SHP77 treated with DMSO at 0.1 percent for 48 hours (cell line): ENCODE measurements around the gene PAX8.

Experiments used
- DNase-seq: peaks from one replicate; lab custom pipeline; 2025; lab: John Stamatoyannopoulos, UW

PAX8 gene

DNA sequence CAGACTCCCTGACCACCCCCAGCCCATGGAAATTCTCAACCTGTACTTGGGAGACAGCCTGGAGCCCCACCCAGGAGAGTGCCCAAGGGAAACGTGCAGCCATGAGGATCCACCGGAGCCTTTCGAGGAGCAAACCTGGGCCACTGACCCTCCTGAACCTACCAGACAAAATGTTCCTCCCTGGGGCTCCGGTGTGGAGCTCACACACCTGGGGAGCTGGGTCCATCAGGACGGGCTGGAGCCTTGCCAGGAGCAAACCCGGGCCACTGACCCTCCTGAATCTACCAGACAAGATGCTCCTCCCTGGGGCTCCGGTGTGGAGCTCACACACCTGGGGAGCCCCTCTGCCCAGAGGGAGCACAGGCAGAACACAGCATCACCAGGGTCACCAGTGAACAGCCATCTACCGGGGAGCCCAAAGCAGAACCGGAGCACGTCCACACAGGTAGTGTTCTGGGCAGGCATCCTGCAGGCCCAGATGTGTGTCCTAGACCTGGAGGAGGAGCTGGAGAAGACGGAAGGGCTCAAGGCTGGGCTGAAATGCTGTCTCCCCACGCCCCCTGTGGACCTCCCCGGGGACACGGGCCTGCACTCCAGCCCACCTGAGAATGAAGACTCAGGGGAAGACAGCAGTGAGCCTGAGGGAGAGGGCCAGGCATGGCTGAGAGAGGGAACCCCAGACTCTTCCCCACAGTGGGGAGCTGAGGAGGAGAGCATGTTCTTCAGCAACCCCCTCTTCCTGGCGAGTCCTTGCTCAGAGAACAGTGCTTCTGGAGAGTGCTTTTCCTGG, 96.1 kb downstream of the PAX8 start:
- DNase-seq = no peak

DNA sequence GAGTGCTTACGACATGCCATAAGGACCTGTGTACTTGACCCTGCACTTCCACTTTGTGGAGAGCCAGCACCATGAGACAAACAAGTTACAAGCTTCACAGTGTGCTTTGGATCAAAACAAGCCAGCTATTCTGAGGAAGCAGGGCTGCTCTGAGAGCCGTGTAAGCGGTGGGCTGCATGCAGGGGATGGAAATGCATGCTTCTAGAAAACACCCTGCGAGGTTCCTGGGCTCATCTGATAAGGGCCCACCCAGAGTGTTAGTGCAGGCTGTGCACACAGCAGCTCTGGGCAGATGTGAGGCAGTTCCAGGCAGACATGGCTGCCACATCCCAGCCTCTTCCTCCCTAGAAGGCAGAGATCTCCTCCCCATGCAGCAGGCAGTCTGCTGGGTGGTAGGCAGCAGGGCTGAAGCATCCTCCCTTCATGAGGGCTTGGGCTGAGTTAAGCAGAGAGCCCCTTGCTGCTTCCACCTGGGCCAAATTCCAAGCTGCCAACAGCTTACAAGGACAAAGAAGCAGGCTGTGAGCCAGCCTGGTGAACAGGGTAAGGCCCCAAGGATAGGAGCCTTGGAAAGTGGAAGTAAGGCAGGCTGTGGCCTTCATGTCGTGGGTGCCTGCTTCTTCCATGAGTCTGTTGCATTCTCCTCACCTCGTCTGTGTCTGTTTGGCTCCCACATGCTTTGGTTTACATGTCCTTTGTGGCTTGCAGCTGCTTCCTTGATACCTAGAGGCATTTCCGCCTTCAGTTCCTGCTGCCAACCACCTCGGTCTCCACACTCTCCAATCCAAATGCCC, 97.3 kb downstream of the PAX8 start:
- DNase-seq = no peak

DNA sequence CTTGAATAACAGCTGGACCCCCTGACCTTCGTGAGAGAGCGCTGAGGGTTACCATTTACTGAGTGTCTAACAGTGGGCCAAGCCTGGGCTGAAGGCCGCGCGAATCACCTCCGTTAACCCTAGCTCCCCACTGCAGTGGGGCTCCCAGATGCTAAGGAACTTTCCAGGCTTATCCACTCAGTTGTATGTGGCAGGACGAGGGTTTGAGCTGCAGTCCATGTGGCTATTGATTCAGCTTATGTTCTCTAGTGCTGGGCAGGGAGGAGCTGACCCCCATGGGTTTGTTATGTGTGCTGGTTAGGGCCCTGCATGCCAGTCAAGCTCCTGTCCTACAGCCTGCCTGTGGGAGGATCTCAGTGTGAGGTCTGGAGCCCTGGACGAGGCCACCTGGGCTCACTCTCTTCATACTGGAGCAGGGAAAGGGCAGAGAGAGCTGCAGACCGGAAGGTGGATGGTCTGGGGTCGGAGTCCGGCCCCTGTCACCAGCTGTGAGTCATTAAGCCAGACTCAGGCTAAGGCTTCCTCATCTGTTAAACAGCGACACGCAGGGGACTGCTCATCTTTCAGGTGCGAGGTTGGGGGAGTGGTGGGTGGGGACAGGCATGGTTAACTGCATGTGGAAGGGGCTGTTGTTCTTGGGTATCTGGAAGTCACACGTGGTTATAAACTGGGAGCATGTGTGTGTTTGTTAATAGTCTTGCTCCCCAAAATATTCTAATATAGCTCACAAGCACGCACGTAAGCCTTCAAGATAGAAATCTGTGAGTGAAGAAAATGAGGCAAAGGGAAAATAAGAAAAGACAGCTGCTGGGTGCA, 98.4 kb downstream of the PAX8 start:
- DNase-seq = no peak

DNA sequence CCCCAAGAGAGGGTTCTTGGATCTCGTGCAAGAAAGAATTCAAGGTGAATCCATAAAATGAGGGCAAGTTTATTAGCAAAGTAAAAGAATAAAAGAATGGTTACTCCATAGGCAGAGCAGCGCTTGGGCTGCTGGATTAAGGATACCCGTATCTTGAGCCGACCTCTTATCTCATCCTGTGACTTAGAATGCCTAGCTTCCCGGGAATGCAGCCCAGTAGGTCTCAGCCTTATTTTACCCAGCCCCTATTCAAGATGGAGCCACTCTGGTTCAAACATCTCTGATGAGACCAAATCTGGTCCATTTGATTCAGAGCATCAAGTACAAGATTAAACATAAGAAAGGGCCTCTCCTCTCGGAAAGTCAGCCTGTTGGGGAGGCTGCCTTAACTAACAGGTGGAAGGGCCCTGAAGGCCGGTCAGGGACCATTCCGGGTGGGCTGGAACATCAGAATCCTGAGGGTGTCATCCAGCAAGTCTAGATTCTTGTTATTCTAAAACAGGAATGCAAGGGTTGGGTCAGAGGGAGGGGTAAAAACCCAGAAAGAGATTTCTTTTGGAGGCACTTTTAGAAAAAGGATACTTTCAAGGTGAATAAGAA, 99.2 kb downstream of the PAX8 start:
- no peak for DNase-seq

DNA sequence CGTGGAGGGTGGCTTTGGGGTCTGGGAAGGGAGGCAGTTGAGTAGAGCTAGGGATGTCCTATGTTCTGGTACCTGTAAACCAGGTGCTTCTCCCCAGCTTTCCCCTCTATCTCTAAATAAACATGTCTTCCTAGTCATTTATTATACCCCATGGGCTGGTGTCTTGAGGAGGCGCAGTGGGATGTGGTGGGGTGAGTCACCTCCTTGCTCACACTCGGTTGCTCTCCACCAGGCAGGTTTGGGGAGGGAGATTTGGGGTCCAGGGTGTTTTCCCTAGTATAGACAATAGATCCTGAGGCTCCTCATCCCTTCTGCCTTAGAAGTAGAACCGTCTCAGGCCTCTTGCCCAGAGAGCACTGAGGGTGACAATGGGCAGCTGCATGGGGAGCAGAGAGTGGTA, 99.8 kb downstream of the PAX8 start:
- no peak for DNase-seq

DNA sequence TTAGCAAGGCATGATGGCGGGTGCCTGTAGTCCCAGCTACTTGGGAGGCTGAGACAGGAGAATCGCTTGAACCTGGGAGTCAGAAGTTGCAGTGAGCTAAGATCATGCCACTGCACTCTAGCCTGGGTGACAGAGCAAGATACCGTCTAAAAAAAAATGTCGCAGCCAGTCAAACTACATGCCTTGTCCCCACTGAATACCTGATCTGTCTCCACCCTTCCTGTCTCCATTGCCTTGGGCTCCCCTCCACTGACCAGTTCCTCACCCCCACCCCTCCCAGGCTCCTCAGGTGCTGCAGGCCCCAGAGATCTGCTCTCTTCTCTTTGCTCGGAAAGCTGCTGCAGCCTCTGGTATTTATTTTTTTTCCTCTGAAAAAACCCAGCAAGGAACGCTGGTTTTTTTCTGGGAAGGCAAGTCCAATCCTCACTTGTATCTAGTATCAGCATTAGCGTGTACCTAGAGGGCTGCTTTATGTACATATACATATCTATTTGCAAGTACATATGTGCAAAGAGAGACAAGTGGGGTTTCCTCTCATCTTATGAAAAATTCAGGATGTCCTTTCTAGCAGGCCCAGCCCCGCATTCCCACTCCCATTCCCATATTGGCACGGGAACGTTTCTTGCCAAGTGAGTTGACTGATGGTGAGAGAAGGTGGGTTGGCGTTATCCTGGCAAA, 100.5 kb downstream of the PAX8 start:
- DNase-seq = no peak

DNA sequence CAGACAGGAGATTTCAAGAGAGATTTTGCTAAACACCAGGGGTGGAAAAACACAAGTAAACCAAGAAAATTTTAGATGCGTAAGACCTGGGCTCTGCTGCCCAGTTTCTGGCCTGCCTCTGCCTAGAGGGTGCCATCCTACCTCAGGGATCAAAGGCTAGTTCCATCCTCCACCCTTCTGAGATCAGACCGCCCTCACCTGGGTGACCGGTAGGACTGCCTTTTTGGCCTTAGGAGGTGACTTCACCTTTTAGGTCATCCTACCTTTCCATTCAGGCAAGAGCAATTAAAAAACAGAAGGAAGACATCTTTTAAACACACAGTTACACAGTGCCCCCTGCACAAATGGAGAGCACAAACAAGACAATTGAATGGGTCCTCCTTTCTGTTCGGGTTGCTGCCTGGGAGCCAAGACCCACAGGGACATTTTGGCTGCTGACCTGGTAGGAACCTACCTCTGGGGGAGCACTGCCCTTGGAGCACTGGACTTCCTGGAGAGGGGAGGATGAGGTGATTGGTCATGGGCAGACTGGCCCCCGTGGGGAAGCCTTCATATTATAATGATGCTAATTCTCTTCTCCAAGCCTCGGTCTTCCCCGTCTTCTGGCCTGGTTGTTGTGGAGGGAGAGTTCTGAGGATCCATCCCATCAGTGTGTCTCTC, 101.9 kb downstream of the PAX8 start:
- no peak for DNase-seq

DNA sequence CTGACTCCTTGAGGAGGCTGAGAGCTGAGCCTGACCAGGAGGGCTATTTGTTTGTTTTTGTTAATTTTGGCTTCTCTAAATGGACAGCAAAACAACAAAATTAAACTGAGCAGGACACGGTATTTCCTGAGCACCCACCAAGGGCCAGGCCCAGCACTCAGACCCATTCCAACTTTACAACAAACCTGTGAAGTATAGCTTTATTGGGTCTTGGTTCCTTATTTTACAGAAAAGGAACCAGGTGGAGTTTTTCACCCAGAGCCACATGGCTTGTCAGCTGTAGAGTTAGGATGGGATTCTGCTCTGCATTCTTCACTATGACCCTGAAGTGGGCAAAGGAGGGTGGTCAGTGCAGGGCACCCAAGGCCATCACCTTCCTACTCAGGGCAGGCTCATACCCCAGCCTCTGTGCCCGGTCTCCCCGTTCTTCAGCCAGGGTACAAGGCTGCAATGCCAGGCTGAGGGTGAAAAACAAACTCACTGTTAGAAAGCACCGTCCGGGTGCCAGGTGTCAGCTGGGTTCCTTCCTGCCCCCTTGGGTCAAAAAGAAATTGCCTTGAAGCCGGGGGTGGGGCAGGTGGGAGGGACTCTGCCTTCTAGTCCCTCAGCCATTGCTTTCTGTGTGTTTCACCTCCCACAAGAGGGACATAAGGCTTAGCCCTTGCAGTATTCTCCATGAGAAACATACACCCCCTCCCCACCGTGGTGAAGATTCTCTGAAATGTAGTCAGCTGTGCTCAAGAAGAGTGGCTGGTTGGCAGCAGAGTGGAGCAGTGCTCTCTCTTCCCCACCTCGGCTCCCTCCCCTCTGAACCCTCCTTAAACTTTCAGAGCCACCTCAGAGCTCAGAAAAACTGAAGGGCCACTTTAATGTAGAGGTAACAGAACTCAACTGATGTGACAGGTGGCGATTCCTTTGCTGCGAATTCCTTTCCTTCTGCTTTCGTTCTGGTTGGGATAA, 102.7 kb downstream of the PAX8 start:
- DNase-seq = no peak

DNA sequence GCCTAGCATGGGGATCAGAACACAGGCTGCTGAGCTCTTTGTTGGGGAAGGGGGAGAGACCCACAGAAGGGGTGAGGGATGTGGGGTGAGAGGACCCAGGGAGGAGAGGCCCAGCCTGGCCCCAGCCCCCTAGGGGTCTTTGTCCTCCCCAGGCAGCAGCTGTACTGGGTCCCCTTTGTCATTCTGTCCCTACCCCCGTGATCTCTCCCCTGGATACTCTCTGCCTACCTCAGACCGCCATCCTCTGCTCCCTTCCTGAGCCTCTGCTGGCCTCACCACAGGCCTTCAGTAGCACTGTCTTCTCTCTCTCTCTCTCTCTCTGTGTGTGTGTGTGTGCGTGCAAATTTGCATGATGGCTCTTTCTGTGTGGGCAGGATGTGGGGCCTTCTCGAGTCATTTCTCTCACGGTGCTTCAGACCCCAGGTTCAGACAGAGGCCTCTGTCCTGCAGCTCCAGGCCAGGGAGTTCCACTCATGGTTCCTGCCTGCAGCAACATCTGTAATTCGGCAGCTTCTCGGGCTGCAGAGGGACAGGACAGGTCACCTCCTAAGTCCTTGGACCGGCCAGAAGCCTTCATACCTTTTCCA, 103.6 kb downstream of the PAX8 start:
- no peak for DNase-seq

DNA sequence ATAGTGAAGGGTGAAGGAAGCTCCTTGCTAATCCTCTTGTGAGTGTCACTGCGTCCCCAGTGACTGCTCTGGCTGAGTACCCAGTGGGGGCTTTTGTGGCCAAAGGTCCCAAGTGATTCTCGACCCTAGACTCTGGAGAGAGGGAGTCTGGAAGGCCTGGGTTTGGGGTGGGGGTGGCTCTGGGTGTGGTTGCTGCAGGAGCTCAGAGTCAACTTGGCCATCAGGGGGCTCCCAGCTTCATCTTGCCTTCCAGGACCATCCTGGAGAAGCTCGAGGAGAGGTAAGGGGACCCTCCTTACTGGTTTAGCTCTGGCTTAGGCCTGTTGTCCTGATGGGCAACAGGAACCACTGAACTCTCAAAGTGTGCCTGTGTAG, 104.4 kb downstream of the PAX8 start:
- no peak for DNase-seq

DNA sequence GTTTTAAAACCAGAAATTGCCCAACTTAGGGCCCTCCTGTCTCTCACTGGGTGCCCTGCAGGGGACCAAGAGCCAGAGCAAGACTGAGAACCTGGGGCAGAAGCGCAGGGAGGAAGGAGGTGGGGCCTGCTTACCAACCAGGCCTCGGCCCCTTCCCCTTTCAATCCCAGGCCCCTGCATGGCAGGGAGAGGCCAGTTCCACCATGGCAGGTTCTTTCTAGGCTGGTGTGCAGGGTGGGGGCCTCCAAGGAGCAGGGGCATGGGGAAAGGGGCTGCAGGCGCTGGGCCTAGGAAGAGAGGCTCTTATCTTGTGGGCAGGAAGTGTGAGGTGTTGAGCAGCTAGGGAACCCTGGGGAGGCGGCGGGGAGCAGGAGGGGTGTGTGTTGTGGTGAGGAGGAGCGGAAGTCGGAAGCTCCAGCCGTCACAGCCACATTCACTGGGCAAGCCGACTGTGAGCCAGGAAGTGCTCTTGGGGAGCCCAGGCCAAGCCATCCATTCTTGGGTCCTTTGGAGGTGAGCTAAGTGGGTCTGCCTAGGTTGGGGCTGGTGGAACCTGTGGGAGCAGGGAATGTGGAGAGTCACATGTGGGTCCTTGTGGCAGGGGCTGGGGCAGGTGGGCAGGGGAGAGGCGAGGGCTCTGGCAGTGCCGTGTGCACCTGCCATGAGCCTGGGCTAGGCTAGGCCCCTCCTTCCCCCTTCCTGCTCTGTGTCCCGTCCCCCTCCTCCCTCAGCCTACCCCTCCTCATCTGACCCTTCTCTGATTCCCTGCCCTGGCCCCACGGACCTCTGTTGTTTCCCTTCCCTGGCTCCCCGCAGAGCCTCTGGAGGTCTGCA, 105.0 kb downstream of the PAX8 start, which contains the start of gene PSD4:
TSS of gene PSD4 (plus strand) at position 430 of the 834 bp plus-strand sequence. CDS start 8,486 bp downstream, outside the sequence.
- no peak for DNase-seq

DNA sequence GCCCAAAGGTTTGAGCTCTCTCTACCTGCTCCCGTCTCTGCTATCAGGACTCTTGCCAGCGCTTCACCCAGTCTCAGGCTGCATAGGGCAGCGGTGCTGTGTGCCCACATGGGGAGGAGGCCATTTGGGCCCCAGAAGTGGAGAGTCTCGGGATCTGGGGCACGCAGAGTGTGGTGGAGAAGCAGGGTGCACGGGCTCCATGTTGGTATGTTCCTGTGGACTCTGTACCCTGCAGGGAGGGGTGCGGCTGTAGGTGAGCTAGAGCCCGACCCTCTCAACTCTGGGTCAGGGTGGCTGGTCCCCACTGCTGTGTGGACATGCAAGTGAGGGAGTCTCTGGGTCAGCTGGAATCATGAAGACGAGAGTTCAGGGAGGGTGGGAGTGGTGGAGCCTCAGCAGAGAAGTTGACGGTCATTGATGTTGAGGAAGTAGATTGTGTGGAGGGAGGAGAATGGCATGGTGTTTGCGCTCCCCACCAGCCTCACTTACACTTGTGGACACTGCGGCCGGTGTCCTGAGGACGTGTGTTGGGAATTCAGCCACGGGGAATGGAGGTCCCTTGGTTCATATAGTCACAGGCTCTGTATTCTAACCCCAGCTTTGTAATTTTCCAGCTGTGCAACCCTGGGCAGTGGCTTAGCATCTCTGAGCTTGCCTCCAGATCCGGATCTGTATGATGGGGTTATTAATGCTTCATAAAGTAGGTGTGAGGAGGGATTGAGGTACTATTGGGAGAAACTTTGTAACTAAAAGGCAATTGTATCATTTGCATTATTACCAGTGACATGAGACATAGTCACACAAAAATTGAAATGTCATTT, 105.8 kb downstream of the PAX8 start:
- no peak for DNase-seq

DNA sequence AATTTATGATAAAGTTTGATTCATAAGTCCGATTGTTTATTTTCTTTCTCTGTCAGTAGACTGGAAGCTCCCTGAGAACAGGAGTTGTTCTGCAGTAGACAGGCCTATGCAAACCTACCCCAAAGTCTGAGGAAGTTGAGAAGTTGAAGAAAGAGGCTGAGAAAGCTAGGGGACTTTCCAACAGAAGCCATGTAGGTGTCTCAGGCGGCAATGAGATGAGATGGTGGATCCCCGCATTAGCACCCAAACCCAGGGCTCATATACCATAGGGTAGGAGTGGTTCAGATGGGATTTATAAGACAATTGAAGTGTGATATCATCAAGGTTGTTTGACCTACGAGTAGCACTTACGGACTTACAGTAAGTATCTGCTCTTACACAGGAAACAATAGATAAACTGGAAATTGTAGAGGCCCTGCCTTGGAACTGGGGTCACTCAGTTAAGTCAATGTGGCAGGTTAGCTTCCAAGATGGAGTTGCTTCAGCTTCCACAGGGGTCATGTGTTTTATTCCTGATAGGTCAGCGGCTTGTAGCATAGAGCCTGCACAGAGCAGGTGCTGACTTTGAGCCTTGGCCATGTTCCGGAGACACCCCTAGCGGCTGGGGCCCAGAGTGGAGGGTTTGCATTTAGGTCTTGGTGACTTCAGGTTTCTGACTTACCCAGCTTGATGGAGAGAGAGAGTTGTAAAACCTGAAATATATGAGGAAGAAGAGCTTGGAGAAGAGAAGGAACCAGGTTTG, 107.2 kb downstream of the PAX8 start:
- DNase-seq = no peak

DNA sequence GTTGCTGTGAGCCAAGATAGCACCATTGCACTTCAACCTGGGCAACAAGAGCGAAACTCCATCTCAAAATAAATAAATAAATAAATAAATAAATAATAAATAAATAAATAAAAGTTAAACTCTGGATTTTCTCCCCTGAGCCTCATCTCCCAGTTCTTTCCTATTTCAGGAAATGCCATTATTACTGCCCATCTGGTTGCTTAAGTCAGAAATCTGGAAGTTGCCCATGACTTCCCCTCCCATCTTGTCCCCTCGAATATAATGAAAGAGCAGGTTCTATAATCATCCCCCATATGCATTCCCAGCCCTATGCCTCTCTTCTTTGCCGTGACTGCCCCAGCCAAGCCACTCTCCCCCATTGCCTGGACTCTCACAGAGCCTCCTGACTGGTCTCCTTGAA, 109.1 kb downstream of the PAX8 start:
- DNase-seq = no peak

DNA sequence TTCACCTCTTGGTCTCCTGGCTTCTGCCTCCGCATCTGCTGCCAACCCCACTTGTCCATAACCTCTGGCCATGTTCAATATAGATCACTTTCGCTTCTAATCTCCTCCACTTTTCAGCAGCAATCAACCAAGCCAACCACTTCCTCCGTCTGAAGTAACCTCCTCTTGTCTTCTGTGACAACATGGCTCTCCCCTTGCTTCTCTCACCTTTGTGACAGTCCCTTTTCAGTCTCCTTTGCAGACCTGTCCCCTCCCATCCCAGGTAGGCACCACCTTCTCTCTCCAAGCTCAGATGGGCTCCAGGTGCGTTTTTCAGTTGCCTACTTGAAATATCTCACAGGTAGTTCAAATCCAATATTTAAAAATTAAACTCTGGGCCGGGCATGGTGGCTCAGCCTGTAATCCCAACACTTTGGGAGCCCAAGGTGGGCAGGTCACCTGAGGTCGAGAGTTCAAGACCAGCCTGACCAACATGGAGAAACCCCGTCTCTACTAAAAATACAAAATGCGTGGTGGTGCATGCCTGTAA, 109.7 kb downstream of the PAX8 start:
- DNase-seq = no peak

DNA sequence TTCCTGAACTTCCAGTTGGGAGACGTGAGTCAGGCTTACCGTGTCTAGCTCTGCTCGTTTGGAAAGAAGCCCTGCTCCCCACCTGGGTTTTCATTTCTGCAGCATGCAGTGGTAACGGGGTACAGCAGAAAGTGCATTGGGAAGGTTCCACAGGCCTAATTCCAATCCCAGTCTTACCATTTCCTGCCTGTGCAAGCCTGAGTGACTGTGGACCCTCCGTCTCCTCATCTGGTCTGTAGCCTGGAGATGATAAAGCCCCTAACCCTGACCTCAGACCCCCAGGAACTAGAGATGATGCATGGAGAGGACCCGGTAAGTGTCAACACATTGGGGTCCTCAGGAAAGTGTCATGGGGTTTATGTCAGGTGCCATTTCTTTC, 110.8 kb downstream of the PAX8 start:
- no peak for DNase-seq
